Glutamatergic neuron (in vitro differentiated cells): ENCODE data around the gene FAM124A. TPM values are rescaled to one million over a fixed set of nuclear protein-coding genes. Genes with fewer than 3 reads are reported as not detected.
A peak's percentile ranks its signal among the peaks of the same experiment; 100 is the strongest.

Experiments used
- DNase-seq: peaks from one replicate; pipeline ENCODE4 v3.0.0; 2022
- H3K27ac Mint-ChIP-seq: one replicate; pipeline ENCODE4 v1.8.0; 2020; ENCODE audit warnings: mild to moderate bottlenecking, mixed read lengths, inconsistent platforms; ENCODE audit not compliant: unreplicated experiment
- H3K27me3 Mint-ChIP-seq: one replicate; pipeline ENCODE4 v1.8.0; 2020; ENCODE audit warnings: mild to moderate bottlenecking, moderate library complexity, mixed read lengths, inconsistent platforms; ENCODE audit not compliant: unreplicated experiment
- H3K36me3 Mint-ChIP-seq: one replicate; pipeline ENCODE4 v1.8.0; 2020; ENCODE audit warnings: mild to moderate bottlenecking, mixed read lengths, inconsistent platforms; ENCODE audit not compliant: unreplicated experiment
- H3K4me1 Mint-ChIP-seq: one replicate; pipeline ENCODE4 v1.8.0; 2020; ENCODE audit warnings: mild to moderate bottlenecking, low read depth, mixed read lengths, inconsistent platforms; ENCODE audit not compliant: unreplicated experiment
- H3K4me3 Mint-ChIP-seq: one replicate; pipeline ENCODE4 v1.8.0; 2020; ENCODE audit warnings: mild to moderate bottlenecking, mixed read lengths, inconsistent platforms; ENCODE audit not compliant: unreplicated experiment
- H3K9me3 Mint-ChIP-seq: one replicate; pipeline ENCODE4 v1.8.0; 2020; ENCODE audit warnings: mild to moderate bottlenecking, moderate library complexity, mixed read lengths, inconsistent platforms; ENCODE audit not compliant: unreplicated experiment
- CTCF ChIP-seq: fragments of 200-600 bp; sonication (generic); IDR thresholded peaks from one replicate; pipeline ENCODE4 v1.5.0; 2021; ENCODE audit not compliant: partially characterized antibody, unreplicated experiment
- total RNA-seq: library from RNA; stranded (reverse); fragmentation: NEBNext Ultra II Directional; extraction: Animal tissue kit (Norgen Biotek cat#: 25700); gene quantifications from one replicate; pipeline ENCODE4 v1.2.1, GENCODE V29; 2021; ENCODE audit not compliant: unreplicated experiment

FAM124A gene
- total RNA-seq, 1 donor from 2014 or later = 3.7 TPM

GRCh38 chr13:51249255-51249654 lies 27.1 kb downstream of the FAM124A start:
- Mint-ChIP-seq H3K27ac (no peak overlapping the region), H3K9me3 (no peaks in the 10 kb centered on the region), H3K4me3 (no peak overlapping the region), H3K27me3 (peaks cover 2% of the 10 kb centered on the region), H3K4me1 (no peaks in the 10 kb centered on the region), H3K36me3 (no peaks in the 10 kb centered on the region)
- TF ChIP-seq CTCF = no peak
- DNase-seq = no peak

- Mint-ChIP-seq H3K27me3 (peaks cover 2% of the 10 kb centered on the region), H3K36me3 (no peaks in the 10 kb centered on the region), H3K4me1 (no peaks in the 10 kb centered on the region), H3K4me3 (no peak overlapping the region), H3K27ac (no peak overlapping the region), H3K9me3 (no peaks in the 10 kb centered on the region)
- DNase-seq = no peak
- peak; percentile 67 for TF ChIP-seq CTCF
Measured at GRCh38 chr13:51249770-51250741, 27.9 kb downstream of the FAM124A start.

- H3K4me3 Mint-ChIP-seq = no peak overlapping the region
- no peak for DNase-seq
- H3K4me1 Mint-ChIP-seq = no peaks in the 10 kb centered on the region
- no peak for TF ChIP-seq CTCF
- no peaks in the 10 kb centered on the region for H3K9me3 Mint-ChIP-seq
- H3K27ac Mint-ChIP-seq = no peak overlapping the region
- peaks cover 2% of the 10 kb centered on the region for H3K27me3 Mint-ChIP-seq
- H3K36me3 Mint-ChIP-seq = no peaks in the 10 kb centered on the region
Measured at GRCh38 chr13:51251480-51251879, 29.3 kb downstream of the FAM124A start.

DNA sequence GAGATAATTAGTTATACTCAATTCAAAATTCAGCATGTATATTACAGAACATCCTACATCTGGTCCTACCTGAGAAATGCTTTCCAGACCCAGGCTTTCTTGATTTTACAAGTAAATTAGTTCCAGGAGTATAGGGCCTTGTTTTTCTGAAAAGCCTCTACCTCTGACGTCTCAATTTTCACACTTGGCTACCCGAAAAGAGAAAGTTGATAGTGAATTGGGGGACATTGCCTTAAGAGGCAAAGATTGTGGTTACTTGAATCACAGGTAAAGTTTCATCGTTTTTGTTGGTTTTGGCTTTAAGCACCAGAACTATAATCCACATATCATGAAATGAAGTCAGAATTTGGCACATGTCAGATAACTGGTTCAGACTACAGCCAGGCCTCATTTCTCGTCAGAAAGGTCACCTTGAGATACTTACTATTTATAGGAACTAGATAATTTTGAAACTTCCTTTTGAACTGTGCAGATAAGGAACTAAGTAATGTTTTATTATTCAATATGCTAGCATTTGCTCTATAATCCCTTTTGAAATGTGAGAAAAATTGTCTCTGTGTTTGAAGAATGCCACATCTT lies 30.8 kb downstream of the FAM124A start:
- Mint-ChIP-seq H3K4me1 (no peaks in the 10 kb centered on the region), H3K36me3 (peaks cover 6% of the 10 kb centered on the region), H3K27me3 (peaks cover 2% of the 10 kb centered on the region), H3K9me3 (no peaks in the 10 kb centered on the region), H3K27ac (no peak overlapping the region), H3K4me3 (no peak overlapping the region)
- no peak for TF ChIP-seq CTCF
- no peak for DNase-seq

GRCh38 chr13:51255556-51255955 lies 33.4 kb downstream of the FAM124A start:
- Mint-ChIP-seq H3K36me3 (peaks cover 9% of the 10 kb centered on the region), H3K4me3 (no peak overlapping the region), H3K27me3 (peaks cover 4% of the 10 kb centered on the region), H3K27ac (no peak overlapping the region), H3K4me1 (no peaks in the 10 kb centered on the region), H3K9me3 (no peaks in the 10 kb centered on the region)
- TF ChIP-seq CTCF = no peak
- no peak for DNase-seq
